ENCODE results near the gene DPP10.

The DPP10 gene

DNA sequence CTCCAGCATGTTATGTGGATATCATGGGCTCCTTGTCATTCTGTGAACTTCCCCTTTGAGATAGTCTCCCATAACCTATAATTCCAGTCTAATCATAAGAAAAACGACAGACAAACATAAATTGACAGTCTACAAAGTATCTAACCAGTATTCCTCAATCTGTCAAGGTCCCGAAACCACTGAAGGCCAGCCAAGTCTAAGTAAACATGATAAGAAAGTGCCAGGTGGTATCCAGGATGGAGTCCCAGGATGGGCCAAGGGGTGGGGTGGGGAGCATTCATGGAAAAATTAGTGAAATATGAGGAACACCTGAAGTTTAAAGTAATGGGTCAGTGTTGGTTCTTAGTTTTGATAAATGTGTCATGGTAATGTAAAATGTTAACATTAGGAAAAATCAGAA is 355.5 kb downstream of the DPP10 start (continued):
- TF ChIP-seq, protein P1, sequence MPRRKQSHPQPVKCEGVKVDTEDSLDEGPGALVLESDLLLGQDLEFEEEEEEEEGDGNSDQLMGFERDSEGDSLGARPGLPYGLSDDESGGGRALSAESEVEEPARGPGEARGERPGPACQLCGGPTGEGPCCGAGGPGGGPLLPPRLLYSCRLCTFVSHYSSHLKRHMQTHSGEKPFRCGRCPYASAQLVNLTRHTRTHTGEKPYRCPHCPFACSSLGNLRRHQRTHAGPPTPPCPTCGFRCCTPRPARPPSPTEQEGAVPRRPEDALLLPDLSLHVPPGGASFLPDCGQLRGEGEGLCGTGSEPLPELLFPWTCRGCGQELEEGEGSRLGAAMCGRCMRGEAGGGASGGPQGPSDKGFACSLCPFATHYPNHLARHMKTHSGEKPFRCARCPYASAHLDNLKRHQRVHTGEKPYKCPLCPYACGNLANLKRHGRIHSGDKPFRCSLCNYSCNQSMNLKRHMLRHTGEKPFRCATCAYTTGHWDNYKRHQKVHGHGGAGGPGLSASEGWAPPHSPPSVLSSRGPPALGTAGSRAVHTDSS (tag by site-specific recombination; IDR thresholded peaks at IDR 0.05): no peak
- TF ChIP-seq ZNF292 (tag by site-specific recombination; IDR thresholded peaks at IDR 0.05; ENCODE audit: borderline replicate concordance, low read depth) (no peak), ZNF639 (tag by site-specific recombination; IDR thresholded peaks at IDR 0.05) (no peak), ZBTB48 (tag by site-specific recombination; IDR thresholded peaks at IDR 0.05) (no peak), ZNF112 (tag by site-specific recombination; IDR thresholded peaks at IDR 0.05) (no peak)
- TF ChIP-seq, protein P2, sequence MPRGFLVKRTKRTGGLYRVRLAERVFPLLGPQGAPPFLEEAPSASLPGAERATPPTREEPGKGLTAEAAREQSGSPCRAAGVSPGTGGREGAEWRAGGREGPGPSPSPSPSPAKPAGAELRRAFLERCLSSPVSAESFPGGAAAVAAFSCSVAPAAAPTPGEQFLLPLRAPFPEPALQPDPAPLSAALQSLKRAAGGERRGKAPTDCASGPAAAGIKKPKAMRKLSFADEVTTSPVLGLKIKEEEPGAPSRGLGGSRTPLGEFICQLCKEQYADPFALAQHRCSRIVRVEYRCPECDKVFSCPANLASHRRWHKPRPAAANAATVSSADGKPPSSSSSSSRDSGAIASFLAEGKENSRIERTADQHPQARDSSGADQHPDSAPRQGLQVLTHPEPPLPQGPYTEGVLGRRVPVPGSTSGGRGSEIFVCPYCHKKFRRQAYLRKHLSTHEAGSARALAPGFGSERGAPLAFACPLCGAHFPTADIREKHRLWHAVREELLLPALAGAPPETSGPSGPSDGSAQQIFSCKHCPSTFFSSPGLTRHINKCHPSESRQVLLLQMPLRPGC (tag by site-specific recombination; IDR thresholded peaks at IDR 0.05): no peak

- TF ChIP-seq ZNF114 (tag by site-specific recombination; IDR thresholded peaks at IDR 0.05) (no peak), ZNF792 (tag by site-specific recombination; IDR thresholded peaks at IDR 0.05) (no peak), ZNF140 (tag by site-specific recombination; IDR thresholded peaks at IDR 0.05) (no peak), KLF7 (tag by site-specific recombination; IDR thresholded peaks at IDR 0.05; ENCODE audit: borderline replicate concordance) (no peak), MYNN (tag by site-specific recombination; IDR thresholded peaks at IDR 0.05; ENCODE audit: borderline replicate concordance) (no peak), ZNF701 (tag by site-specific recombination; IDR thresholded peaks at IDR 0.05) (no peak), GFI1B (tag by site-specific recombination; IDR thresholded peaks at IDR 0.05) (no peak), MZF1 (tag by site-specific recombination; IDR thresholded peaks at IDR 0.05; ENCODE audit: borderline replicate concordance) (no peak), ZNF202 (tag by site-specific recombination; IDR thresholded peaks at IDR 0.05; ENCODE audit: borderline replicate concordance) (no peak), ZNF704 (tag by site-specific recombination; IDR thresholded peaks at IDR 0.05) (no peak), ZNF133 (tag by site-specific recombination; IDR thresholded peaks at IDR 0.05) (no peak), ZNF211 (tag by site-specific recombination; IDR thresholded peaks at IDR 0.05; ENCODE audit: low read depth) (no peak), ZSCAN4 (tag by site-specific recombination; IDR thresholded peaks at IDR 0.05) (no peak), ZNF610 (tag by site-specific recombination; IDR thresholded peaks at IDR 0.05; ENCODE audit: borderline replicate concordance) (no peak), TCF7L2 (IDR thresholded peaks at IDR 0.05; ENCODE audit: borderline replicate concordance, low read depth, low read length) (no peak)
- TF ChIP-seq, protein P3, sequence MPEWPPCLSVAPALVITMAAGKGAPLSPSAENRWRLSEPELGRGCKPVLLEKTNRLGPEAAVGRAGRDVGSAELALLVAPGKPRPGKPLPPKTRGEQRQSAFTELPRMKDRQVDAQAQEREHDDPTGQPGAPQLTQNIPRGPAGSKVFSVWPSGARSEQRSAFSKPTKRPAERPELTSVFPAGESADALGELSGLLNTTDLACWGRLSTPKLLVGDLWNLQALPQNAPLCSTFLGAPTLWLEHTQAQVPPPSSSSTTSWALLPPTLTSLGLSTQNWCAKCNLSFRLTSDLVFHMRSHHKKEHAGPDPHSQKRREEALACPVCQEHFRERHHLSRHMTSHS (tag by site-specific recombination; IDR thresholded peaks at IDR 0.05): no peak
- H3K27ac ChIP-seq (ENCODE audit: extremely low read depth, low read depth, low read length): no peak overlapping the region
- ChIA-PET POLR2A (no interaction called here), CTCF (no interaction called here)
- no peaks in the 10 kb centered on the region for H3K4me1 ChIP-seq (ENCODE audit: control insufficient read depth, insufficient read depth, low read length)
- no peak overlapping the region for H3K4me3 ChIP-seq (ENCODE audit: low read depth, low read length)
- no peaks in the 10 kb centered on the region for H3K9me3 ChIP-seq (ENCODE audit: control insufficient read depth, insufficient read depth, low read depth, low read length)
- H3K36me3 ChIP-seq (ENCODE audit: control insufficient read depth in 2 of 2, insufficient read depth in 1 of 2, low read length in 2 of 2): no peaks in the 10 kb centered on the region
Measured at GRCh38 chr2:114800371-114800770, 357.9 kb downstream of the DPP10 start.
